C4-2B (cell line): ENCODE results near the gene NUP35.
"Not testable (repeated sequence)": the region's sequence is repeated elsewhere in the genome, so short reads cannot be mapped to it uniquely, and the experiment has no call there.

Experiments used
- H3K27ac ChIP-seq: fragments of 450-650 bp; 2 replicates; pipeline ENCODE4 v1.5.1; 2017
- CTCF ChIP-seq: fragments of 450-650 bp; conservative IDR thresholded peaks from 2 replicates; pipeline ENCODE4 v1.5.1; 2017; ENCODE audit warnings: mild to moderate bottlenecking
- ZFX ChIP-seq: fragments of 450-650 bp; IDR thresholded peaks from 2 replicates; pipeline ENCODE4 v1.6.1; 2017

Gene NUP35

DNA sequence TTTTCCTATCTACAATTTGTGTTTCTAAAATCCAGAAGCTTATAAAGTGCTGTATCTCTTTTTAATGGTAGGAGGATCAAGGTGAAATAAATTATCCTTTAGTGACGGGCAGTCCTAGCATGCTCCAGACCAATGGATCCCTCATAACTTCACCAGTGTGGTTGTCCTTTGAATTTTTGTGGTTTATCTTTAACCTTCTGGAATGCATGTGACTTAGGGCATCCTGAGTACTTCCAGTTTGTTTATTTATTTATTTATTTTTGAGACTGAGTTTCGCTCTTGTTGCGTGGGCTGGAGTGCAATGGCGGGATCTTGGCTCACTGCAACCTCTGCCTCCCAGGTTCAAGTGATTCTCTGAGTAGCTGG, 40.4 kb downstream of the NUP35 start:
- H3K27ac ChIP-seq = no peak overlapping the region
- no peak for TF ChIP-seq CTCF
- no peak for TF ChIP-seq ZFX

DNA sequence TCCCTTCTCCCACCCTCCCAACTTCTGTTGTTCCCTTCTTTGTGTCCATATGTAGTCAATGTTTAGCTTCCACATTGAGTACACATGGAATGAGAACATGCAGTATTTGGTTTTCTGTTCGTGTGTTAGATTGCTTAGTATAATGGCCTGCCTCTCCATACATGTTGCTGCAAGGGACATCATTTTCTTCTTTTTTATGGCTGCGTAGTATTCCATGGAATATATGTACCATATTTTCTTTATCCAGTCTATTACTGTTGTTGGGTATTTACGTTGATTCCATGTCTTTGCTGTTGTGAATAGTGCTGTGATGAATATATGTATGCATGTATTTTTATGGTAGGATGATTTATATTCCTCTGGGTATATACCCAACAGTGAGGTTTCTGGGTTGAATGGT, 42.0 kb downstream of the NUP35 start:
- TF ChIP-seq CTCF (no peak), ZFX (no peak)
- H3K27ac ChIP-seq = no peak overlapping the region

DNA sequence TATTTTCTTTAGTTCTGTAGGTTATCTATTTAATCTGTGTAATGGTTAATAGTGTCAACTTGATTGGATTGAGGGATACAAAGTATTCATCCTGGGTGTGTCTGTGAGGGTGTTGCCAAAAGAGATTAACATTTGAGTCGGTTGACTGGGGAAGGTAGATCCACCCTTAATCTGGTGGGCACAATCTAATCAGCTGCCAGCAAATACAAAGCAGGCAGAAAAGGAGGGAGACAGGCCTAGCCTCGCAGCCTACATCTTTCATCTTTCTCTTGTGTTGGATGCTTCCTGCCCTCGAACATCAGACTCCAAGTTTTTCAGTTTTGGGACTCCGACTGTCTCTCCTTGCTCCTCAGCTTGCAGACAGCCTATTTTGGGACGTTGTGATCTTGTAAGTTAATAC, 42.7 kb downstream of the NUP35 start:
- not testable (repeated sequence) for H3K27ac ChIP-seq

- H3K27ac ChIP-seq = no peak overlapping the region
- TF ChIP-seq ZFX = no peak
- no peak for TF ChIP-seq CTCF
Measured at GRCh38 chr2:183172220-183172887, 48.1 kb downstream of the NUP35 start.

- no peak for TF ChIP-seq ZFX
- TF ChIP-seq CTCF = no peak
- no peak overlapping the region for H3K27ac ChIP-seq
Measured at GRCh38 chr2:183179156-183179555, 54.9 kb downstream of the NUP35 start.

GRCh38 chr2:183185534-183185933, 61.3 kb downstream of the NUP35 start:
- no peak overlapping the region for H3K27ac ChIP-seq
- TF ChIP-seq CTCF (no peak), ZFX (no peak)

GRCh38 chr2:183186296-183186695, 62.1 kb downstream of the NUP35 start:
- no peak for TF ChIP-seq CTCF
- no peak for TF ChIP-seq ZFX
- H3K27ac ChIP-seq = no peak overlapping the region

DNA sequence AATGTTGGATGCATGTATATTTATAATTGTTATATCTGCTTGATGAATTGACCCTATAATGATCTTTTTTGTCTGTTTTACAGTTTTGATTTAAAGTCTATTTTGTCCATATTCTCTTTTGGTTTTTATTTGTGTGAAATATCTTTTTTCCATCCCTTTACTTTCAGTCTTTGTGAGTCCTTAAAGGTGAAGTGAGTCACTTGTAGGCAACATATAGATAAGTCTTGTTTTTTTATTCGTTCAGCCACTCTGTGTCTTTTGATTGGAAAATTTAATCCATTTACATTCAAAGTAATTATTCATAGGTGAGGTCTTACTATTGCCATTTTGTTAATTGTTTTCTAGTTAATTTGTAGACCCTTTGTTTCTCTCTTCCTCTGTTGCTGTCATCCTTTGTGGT, 62.5 kb downstream of the NUP35 start:
- H3K27ac ChIP-seq = no peak overlapping the region
- TF ChIP-seq ZFX (no peak), CTCF (no peak)
